Measurements from ENCODE around the gene ZNF429. TPM values are rescaled to one million over a fixed set of nuclear protein-coding genes. Genes with fewer than 3 reads are reported as not detected.

Gene ZNF429
- polyA plus RNA-seq, 1 donor (not counting 4 experiments of a cell fraction or from before 2014, with no cell fraction given): 4.4 TPM

DNA sequence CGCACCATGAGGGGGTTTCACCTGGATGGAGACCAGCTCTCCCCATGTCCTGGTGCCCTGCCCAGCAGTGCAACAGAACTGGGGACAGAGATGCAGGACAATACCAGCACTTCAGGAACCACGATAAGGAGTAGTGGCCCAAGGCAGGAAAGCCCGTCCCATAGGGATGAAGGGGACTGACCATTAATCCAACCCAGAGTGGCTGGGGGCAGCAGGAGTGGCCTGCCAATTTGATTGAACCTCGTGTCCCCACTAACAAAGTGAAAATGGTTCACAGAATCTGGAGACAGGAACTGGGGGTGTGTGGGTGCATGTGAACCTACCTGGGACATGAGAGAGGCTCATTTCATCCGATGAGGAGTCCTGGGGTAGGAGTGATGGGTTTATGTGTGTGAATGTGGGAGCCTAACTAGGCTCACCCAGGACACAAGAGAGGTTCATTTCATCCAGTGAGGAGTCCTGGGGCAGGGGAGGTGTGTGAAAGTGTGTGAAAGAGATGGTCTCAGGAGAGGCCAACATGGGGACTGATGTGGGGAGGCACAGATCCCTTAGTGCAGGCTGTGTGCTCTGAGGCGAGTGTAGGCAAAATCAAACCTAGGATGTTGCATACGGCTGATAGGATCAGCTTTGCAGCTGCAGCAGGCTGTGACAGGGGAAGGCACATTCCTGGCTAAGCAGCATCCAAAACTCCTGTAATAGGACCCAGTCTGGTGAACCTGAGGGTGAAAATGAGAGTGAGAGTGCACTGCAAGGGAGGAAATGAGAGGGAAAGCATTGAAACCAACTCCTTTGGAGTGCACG, 98.2 kb downstream of the ZNF429 start:
- Histone ChIP-seq H3K27ac (ENCODE audit: control insufficient read depth, insufficient read depth, low read length) (no peak overlapping the region), H3K36me3 (ENCODE audit: control insufficient read depth in 2 of 2, extremely low read depth in 1 of 2, insufficient read depth in 2 of 2, low read length in 2 of 2) (no peaks in the 10 kb centered on the region), H3K79me2 (ENCODE audit: control insufficient read depth, insufficient read depth, low read length) (no peaks in the 10 kb centered on the region), H3K4me3 (ENCODE audit: control insufficient read depth in 2 of 3, extremely low read depth in 1 of 3, insufficient read depth in 2 of 3, low read depth in 1 of 3, low read length in 3 of 3) (peak overlapping the region in 1 of 3 experiments; percentile 9), H3K27me3 (ENCODE audit: control insufficient read depth, extremely low read depth, insufficient read depth, low read length) (no peaks in the 10 kb centered on the region), H3K9me3 (ENCODE audit: control insufficient read depth, low read depth, low read length) (no peaks in the 10 kb centered on the region), H4K20me1 (ENCODE audit: control insufficient read depth, extremely low read depth, insufficient read depth, low read length) (no peaks in the 10 kb centered on the region), H3K4me1 (ENCODE audit: control insufficient read depth, extremely low read depth, insufficient read depth, low read length) (no peaks in the 10 kb centered on the region), H3K9me1 (ENCODE audit: control insufficient read depth, extremely low read depth, insufficient read depth, low read length) (no peaks in the 10 kb centered on the region), H3K4me2 (ENCODE audit: control insufficient read depth, extremely low read depth, insufficient read depth, low read depth, low read length) (peak overlapping the region; percentile 81), H3K9ac (ENCODE audit: control insufficient read depth, extremely low read depth, insufficient read depth, low read length) (no peak overlapping the region), H2AFZ (ENCODE audit: control insufficient read depth, low read length) (no peak overlapping the region)
- FAIRE-seq: no peak
- TF ChIP-seq EZH2 (IDR thresholded peaks at IDR 0.05; ENCODE audit: low read length): no peak
- TF ChIP-seq, protein P1, sequence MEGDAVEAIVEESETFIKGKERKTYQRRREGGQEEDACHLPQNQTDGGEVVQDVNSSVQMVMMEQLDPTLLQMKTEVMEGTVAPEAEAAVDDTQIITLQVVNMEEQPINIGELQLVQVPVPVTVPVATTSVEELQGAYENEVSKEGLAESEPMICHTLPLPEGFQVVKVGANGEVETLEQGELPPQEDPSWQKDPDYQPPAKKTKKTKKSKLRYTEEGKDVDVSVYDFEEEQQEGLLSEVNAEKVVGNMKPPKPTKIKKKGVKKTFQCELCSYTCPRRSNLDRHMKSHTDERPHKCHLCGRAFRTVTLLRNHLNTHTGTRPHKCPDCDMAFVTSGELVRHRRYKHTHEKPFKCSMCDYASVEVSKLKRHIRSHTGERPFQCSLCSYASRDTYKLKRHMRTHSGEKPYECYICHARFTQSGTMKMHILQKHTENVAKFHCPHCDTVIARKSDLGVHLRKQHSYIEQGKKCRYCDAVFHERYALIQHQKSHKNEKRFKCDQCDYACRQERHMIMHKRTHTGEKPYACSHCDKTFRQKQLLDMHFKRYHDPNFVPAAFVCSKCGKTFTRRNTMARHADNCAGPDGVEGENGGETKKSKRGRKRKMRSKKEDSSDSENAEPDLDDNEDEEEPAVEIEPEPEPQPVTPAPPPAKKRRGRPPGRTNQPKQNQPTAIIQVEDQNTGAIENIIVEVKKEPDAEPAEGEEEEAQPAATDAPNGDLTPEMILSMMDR (optimal IDR thresholded peaks at IDR 0.05 in 1 of 3, IDR thresholded peaks at IDR 0.05 in 1 of 3, conservative IDR thresholded peaks at IDR 0.05 in 1 of 3; ENCODE audit: extremely low read depth in 1 of 3, insufficient read depth in 2 of 3, low read length in 3 of 3): no peak
- DNase-seq (ENCODE audit: low read depth, low spot score): no peak
- dilution Hi-C loops (cut with MboI; ENCODE audit: extremely low pct_ligation_motif_present, low sequenced_read_pairs): no loop called here

DNA sequence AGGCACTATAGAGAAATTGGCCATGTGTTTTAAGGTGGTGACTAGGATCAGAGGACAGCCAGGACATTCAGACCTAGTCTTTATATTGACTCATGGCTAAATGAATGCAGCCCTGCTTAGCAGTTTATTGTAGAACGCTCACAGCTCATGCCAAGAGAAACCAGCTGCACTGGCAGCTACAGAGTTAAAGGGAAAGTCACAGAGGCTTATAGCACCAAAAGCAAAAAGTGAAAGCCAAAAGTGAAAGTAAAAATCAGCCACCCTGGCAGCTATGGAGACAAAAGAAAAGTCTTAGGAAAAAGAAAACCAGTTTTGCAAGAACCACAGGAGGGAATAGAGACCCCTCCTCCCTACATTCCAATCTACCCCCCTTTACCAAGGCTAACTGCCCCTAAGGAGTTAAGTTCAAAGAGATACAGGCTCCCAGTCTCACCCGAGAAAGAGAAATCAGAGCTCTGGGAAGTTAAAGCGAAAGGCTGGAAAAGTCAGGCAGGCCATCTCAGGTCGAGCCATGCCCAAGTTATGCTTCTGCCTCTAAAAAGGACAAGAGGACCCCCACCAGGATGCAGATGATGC, 99.0 kb downstream of the ZNF429 start:
- H3K9ac ChIP-seq (ENCODE audit: control insufficient read depth, extremely low read depth, insufficient read depth, low read length): no peak overlapping the region
- dilution Hi-C loops (cut with MboI; ENCODE audit: extremely low pct_ligation_motif_present, low sequenced_read_pairs): no loop called here
- TF ChIP-seq EZH2 (IDR thresholded peaks at IDR 0.05; ENCODE audit: low read length): no peak
- TF ChIP-seq, protein P1 (optimal IDR thresholded peaks at IDR 0.05 in 1 of 3, IDR thresholded peaks at IDR 0.05 in 1 of 3, conservative IDR thresholded peaks at IDR 0.05 in 1 of 3; ENCODE audit: extremely low read depth in 1 of 3, insufficient read depth in 2 of 3, low read length in 3 of 3): no peak
- H3K79me2 ChIP-seq (ENCODE audit: control insufficient read depth, insufficient read depth, low read length): no peaks in the 10 kb centered on the region
- H3K27ac ChIP-seq (ENCODE audit: control insufficient read depth, insufficient read depth, low read length): no peak overlapping the region
- H3K36me3 ChIP-seq (ENCODE audit: control insufficient read depth in 2 of 2, extremely low read depth in 1 of 2, insufficient read depth in 2 of 2, low read length in 2 of 2): no peaks in the 10 kb centered on the region
- no peaks in the 10 kb centered on the region for H4K20me1 ChIP-seq (ENCODE audit: control insufficient read depth, extremely low read depth, insufficient read depth, low read length)
- H3K9me1 ChIP-seq (ENCODE audit: control insufficient read depth, extremely low read depth, insufficient read depth, low read length): no peaks in the 10 kb centered on the region
- DNase-seq (ENCODE audit: low read depth, low spot score): no peak
- peak overlapping the region; percentile 81 for H3K4me2 ChIP-seq (ENCODE audit: control insufficient read depth, extremely low read depth, insufficient read depth, low read depth, low read length)
- no peaks in the 10 kb centered on the region for H3K4me1 ChIP-seq (ENCODE audit: control insufficient read depth, extremely low read depth, insufficient read depth, low read length)
- H2AFZ ChIP-seq (ENCODE audit: control insufficient read depth, low read length): peak overlapping the region; percentile 42
- no peaks in the 10 kb centered on the region for H3K27me3 ChIP-seq (ENCODE audit: control insufficient read depth, extremely low read depth, insufficient read depth, low read length)
- H3K9me3 ChIP-seq (ENCODE audit: control insufficient read depth, low read depth, low read length): no peaks in the 10 kb centered on the region
- H3K4me3 ChIP-seq (ENCODE audit: control insufficient read depth in 2 of 3, extremely low read depth in 1 of 3, insufficient read depth in 2 of 3, low read depth in 1 of 3, low read length in 3 of 3): peak overlapping the region; percentile 9 to 47 (median 26)
- FAIRE-seq: no peak

Other genes with a start within 250 kb of the ZNF429 start
- gene ZNF708, start 176.2 kb upstream of the ZNF429 start, polyA plus RNA-seq: 2.2 to 5.7 TPM (median 4.9 TPM) in 3 replicates
- 5.8 to 8.9 TPM (median 6.7 TPM) in 3 replicates for gene ZNF738, start 146.6 kb upstream of the ZNF429 start, polyA plus RNA-seq
- 2.5 to 3.8 TPM (median 3.8 TPM) in 3 replicates for gene ZNF493, start 108.5 kb upstream of the ZNF429 start, polyA plus RNA-seq

All from keratinocyte (primary cell).